Smooth muscle cell (in vitro differentiated cells): ENCODE results near the gene EXOC3L2. TPM values are rescaled to one million over a fixed set of nuclear protein-coding genes. Genes with fewer than 3 reads are reported as not detected.

Experiments
- DNase-seq: peaks from one replicate; lab custom pipeline; 2025; ENCODE audit not compliant: unreplicated experiment; lab: John Stamatoyannopoulos, UW
- H2AFZ ChIP-seq: fragments of 200-600 bp; sonication (generic); 2 replicates; pipeline ENCODE4 v1.6.0; 2016; ENCODE audit warnings: antibody characterized with exemption, low read depth, mild to moderate bottlenecking
- H3F3A ChIP-seq: fragments of 200-600 bp; sonication (generic); 2 replicates; pipeline ENCODE4 v1.6.0; 2017; ENCODE audit warnings: antibody characterized with exemption, low read depth
- H3K27ac ChIP-seq: fragments of 200-600 bp; sonication (generic); 2 replicates; pipeline ENCODE4 v1.5.1; 2016; ENCODE audit warnings: low read depth, mild to moderate bottlenecking
- H3K27me3 ChIP-seq: fragments of 200-600 bp; sonication (generic); 2 replicates; pipeline ENCODE4 v1.6.1; 2016; ENCODE audit warnings: low read depth, mild to moderate bottlenecking
- H3K36me3 ChIP-seq: fragments of 200-600 bp; sonication (generic); 2 replicates; pipeline ENCODE4 v1.5.1; 2016; ENCODE audit warnings: low read depth
- H3K4me1 ChIP-seq: fragments of 200-600 bp; sonication (generic); 2 replicates; pipeline ENCODE4 v1.5.1; 2016; ENCODE audit warnings: low read depth
- H3K4me2 ChIP-seq: fragments of 200-600 bp; sonication (generic); 2 replicates; pipeline ENCODE4 v1.6.0; 2016; ENCODE audit warnings: mild to moderate bottlenecking
- H3K4me3 ChIP-seq: fragments of 200-600 bp; sonication (generic); 2 replicates; pipeline ENCODE4 v1.5.1; 2016; ENCODE audit warnings: mild to moderate bottlenecking
- H3K79me2 ChIP-seq: fragments of 200-600 bp; sonication (generic); 2 replicates; pipeline ENCODE4 v1.6.0; 2016; ENCODE audit warnings: low read depth, mild to moderate bottlenecking
- H3K9ac ChIP-seq: fragments of 200-600 bp; sonication (generic); 2 replicates; pipeline ENCODE4 v1.6.0; 2016; ENCODE audit warnings: low read depth
- H3K9me3 ChIP-seq: fragments of 200-600 bp; sonication (generic); replicated peaks from 2 replicates; pipeline ENCODE4 v1.5.1; 2016; ENCODE audit warnings: low read depth
- H4K20me1 ChIP-seq: fragments of 200-600 bp; sonication (generic); 2 replicates; pipeline ENCODE4 v1.6.0; 2016; ENCODE audit warnings: low read depth
- WGBS: methylation state at CpG from one replicate; pipeline ENCODE4 v1.1.7; 2016; ENCODE audit warnings: low lambda C conversion rate; 5-methylcytosine and 5-hydroxymethylcytosine counted together
- polyA plus RNA-seq: library from polyadenylated mRNA; unstranded; fragments of >200 nt; fragmentation: Nextera tagmentation; extraction: Ambion mirVana; gene quantifications from 2 replicates; pipeline ENCODE4 v1.2.1, GENCODE V29; 2016
- total RNA-seq: library from RNA; depleted of rRNA; stranded (reverse); fragments of >200 nt; gene quantifications from 2 replicates; pipeline ENCODE4 v1.2.3, GENCODE V29; 2014
- TF ChIP-seq, protein P1 (sequence below): fragments of 200-600 bp; sonication (generic); IDR thresholded peaks from 2 replicates; pipeline ENCODE4 v1.5.1; 2017; ENCODE audit warnings: borderline replicate concordance, mild to moderate bottlenecking, antibody characterized with exemption; ENCODE audit not compliant: insufficient read depth, poor library complexity, severe bottlenecking

The EXOC3L2 gene
- total and polyA plus RNA-seq, 2 experiments from 2014 or later, result 0.76 to 7.5 TPM

DNA sequence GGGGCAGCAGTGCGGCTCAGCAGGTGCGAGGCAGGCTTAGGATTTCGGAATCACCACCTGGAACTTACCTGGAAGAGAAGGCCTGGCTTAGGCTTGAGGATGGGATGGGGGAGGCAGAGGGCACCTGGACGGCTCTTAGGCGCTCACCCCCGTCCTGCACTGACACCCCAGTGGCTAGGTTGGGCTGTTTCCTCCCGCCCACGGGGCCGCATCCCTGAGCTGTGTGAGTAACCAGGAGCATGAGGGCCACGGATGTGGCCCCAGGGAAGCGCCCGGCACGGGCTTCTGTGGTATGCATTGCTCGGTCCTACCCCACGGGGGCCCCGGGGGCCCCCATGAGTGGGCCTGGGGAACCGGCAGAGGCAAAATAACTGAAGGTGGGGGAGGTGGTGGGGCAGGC lies 82.1 kb downstream of the EXOC3L2 start:
- H3K4me3 ChIP-seq, result no peak overlapping the region
- no peaks in the 10 kb centered on the region for H3K4me1 ChIP-seq
- DNase-seq, result no peak
- H3K9me3 ChIP-seq, result no peaks in the 10 kb centered on the region
- H3K27me3 ChIP-seq, result no peaks in the 10 kb centered on the region
- H3K27ac ChIP-seq, result no peak overlapping the region
- TF ChIP-seq, protein P1, sequence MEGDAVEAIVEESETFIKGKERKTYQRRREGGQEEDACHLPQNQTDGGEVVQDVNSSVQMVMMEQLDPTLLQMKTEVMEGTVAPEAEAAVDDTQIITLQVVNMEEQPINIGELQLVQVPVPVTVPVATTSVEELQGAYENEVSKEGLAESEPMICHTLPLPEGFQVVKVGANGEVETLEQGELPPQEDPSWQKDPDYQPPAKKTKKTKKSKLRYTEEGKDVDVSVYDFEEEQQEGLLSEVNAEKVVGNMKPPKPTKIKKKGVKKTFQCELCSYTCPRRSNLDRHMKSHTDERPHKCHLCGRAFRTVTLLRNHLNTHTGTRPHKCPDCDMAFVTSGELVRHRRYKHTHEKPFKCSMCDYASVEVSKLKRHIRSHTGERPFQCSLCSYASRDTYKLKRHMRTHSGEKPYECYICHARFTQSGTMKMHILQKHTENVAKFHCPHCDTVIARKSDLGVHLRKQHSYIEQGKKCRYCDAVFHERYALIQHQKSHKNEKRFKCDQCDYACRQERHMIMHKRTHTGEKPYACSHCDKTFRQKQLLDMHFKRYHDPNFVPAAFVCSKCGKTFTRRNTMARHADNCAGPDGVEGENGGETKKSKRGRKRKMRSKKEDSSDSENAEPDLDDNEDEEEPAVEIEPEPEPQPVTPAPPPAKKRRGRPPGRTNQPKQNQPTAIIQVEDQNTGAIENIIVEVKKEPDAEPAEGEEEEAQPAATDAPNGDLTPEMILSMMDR, result no peak
- no peaks in the 10 kb centered on the region for H3K36me3 ChIP-seq
- no peak overlapping the region for H2AFZ ChIP-seq
- H4K20me1 ChIP-seq, result no peaks in the 10 kb centered on the region
- no peak overlapping the region for H3K4me2 ChIP-seq
- H3F3A ChIP-seq, result no peaks in the 10 kb centered on the region
- H3K79me2 ChIP-seq, result no peaks in the 10 kb centered on the region
- no peak overlapping the region for H3K9ac ChIP-seq
- 83% methylated on average over 16 of the region's 17 CpGs for WGBS

DNA sequence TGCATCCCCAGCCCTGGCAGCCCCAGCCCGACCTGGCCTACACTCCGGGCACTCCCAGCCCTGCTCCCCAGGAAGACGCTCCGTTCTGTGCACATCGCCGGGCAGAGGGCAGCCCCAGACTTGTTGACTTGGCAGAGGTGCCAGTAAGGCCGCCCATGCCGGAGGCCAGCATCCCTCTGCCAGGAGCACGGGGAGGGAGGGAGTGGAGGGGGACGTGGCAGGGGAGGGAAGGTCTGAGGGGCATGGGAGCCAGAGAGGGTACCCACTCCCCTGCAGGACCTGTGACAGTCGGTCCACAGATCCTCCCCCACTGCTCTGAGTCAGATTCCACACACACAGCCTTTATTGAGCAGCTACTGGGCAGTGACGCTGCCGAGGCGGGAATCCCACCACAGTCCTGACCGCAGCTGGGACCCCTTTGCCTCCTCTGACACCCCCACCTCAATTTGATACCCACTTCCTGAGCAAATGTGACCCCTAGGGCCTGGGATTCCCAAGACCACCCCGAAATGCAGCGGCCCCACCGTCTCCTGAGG lies 82.5 kb downstream of the EXOC3L2 start:
- Histone ChIP-seq H3K36me3 (no peaks in the 10 kb centered on the region), H3K27ac (no peak overlapping the region), H4K20me1 (no peaks in the 10 kb centered on the region), H3F3A (no peaks in the 10 kb centered on the region), H3K9ac (no peak overlapping the region), H3K9me3 (no peaks in the 10 kb centered on the region), H3K79me2 (no peaks in the 10 kb centered on the region), H3K4me3 (no peak overlapping the region), H3K4me1 (no peaks in the 10 kb centered on the region), H3K27me3 (no peaks in the 10 kb centered on the region), H3K4me2 (no peak overlapping the region), H2AFZ (no peak overlapping the region)
- TF ChIP-seq, protein P1, result no peak
- 94% methylated on average over 13 of the region's 18 CpGs for WGBS
- no peak for DNase-seq

Other genes with a start within 250 kb of the EXOC3L2 start
- 10.4 and 11.2 TPM in 2 replicates for gene RELB, start 243.9 kb downstream of the EXOC3L2 start, total RNA-seq
- gene RELB, start 243.9 kb downstream of the EXOC3L2 start, polyA plus RNA-seq, result 27.1 and 31.3 TPM in 2 replicates
- gene CLASRP, start 206.4 kb downstream of the EXOC3L2 start, total RNA-seq, result 34.6 and 54.0 TPM in 2 replicates
- gene CLASRP, start 206.4 kb downstream of the EXOC3L2 start, polyA plus RNA-seq, result 24.3 and 34.3 TPM in 2 replicates
- 1.1 TPM in 1 of 2 replicates, not detected in the other for gene ZNF296, start 168.9 kb downstream of the EXOC3L2 start, total RNA-seq
- 0.21 and 1.7 TPM in 2 replicates for gene ZNF296, start 168.9 kb downstream of the EXOC3L2 start, polyA plus RNA-seq
- 29.4 and 50.6 TPM in 2 replicates for gene GEMIN7, start 166.1 kb downstream of the EXOC3L2 start, total RNA-seq
- gene GEMIN7, start 166.1 kb downstream of the EXOC3L2 start, polyA plus RNA-seq, result 66.5 and 67.0 TPM in 2 replicates
- gene PPP1R37, start 152.2 kb downstream of the EXOC3L2 start, total RNA-seq, result 11.7 and 19.2 TPM in 2 replicates
- gene PPP1R37, start 152.2 kb downstream of the EXOC3L2 start, polyA plus RNA-seq, result 8.2 and 8.7 TPM in 2 replicates
- 1.1 and 1.6 TPM in 2 replicates for gene NKPD1, start 84.4 kb downstream of the EXOC3L2 start, total RNA-seq
- gene NKPD1, start 84.4 kb downstream of the EXOC3L2 start, polyA plus RNA-seq, result 0.13 and 1.1 TPM in 2 replicates
- gene TRAPPC6A, start 67.2 kb downstream of the EXOC3L2 start, total RNA-seq, result 6.0 and 10.2 TPM in 2 replicates
- 31.0 and 32.2 TPM in 2 replicates for gene TRAPPC6A, start 67.2 kb downstream of the EXOC3L2 start, polyA plus RNA-seq
- 3.5 and 5.5 TPM in 2 replicates for gene BLOC1S3, start 66.6 kb downstream of the EXOC3L2 start, total RNA-seq
- gene BLOC1S3, start 66.6 kb downstream of the EXOC3L2 start, polyA plus RNA-seq, result 7.7 and 14.5 TPM in 2 replicates
- 20.0 and 23.0 TPM in 2 replicates for gene MARK4, start 5.9 kb upstream of the EXOC3L2 start, total RNA-seq
- gene MARK4, start 5.9 kb upstream of the EXOC3L2 start, polyA plus RNA-seq, result 15.6 and 21.9 TPM in 2 replicates
- not detected in 2 replicates for gene CKM, start 77.5 kb upstream of the EXOC3L2 start, total RNA-seq
- 0.31 TPM in 1 of 2 replicates, not detected in the other for gene CKM, start 77.5 kb upstream of the EXOC3L2 start, polyA plus RNA-seq
- gene KLC3, start 95.3 kb upstream of the EXOC3L2 start, total RNA-seq, result 2.6 and 6.3 TPM in 2 replicates
- gene KLC3, start 95.3 kb upstream of the EXOC3L2 start, polyA plus RNA-seq, result 4.8 and 11.2 TPM in 2 replicates
- 12.8 and 13.4 TPM in 2 replicates for gene ERCC2, start 125.2 kb upstream of the EXOC3L2 start, total RNA-seq
- gene ERCC2, start 125.2 kb upstream of the EXOC3L2 start, polyA plus RNA-seq, result 5.7 and 14.6 TPM in 2 replicates
- 26.3 and 66.4 TPM in 2 replicates for gene PPP1R13L, start 159.7 kb upstream of the EXOC3L2 start, total RNA-seq
- gene PPP1R13L, start 159.7 kb upstream of the EXOC3L2 start, polyA plus RNA-seq, result 28.1 and 77.1 TPM in 2 replicates
- 1.4 and 1.6 TPM in 2 replicates for gene POLR1G, start 161.2 kb upstream of the EXOC3L2 start, total RNA-seq
- gene POLR1G, start 161.2 kb upstream of the EXOC3L2 start, polyA plus RNA-seq, result 2.7 and 3.9 TPM in 2 replicates
- gene ERCC1, start 178.5 kb upstream of the EXOC3L2 start, total RNA-seq, result 60.8 and 72.6 TPM in 2 replicates
- 81.5 and 90.4 TPM in 2 replicates for gene ERCC1, start 178.5 kb upstream of the EXOC3L2 start, polyA plus RNA-seq
- gene FOSB, start 222.6 kb upstream of the EXOC3L2 start, total RNA-seq, result 171 and 186 TPM in 2 replicates
- gene FOSB, start 222.6 kb upstream of the EXOC3L2 start, polyA plus RNA-seq, result 178 and 299 TPM in 2 replicates